Medulla oblongata (tissue), 1 donor: ENCODE results near the gene TTC39C.

Source experiments
- DNase-seq: peaks from one replicate; pipeline ENCODE4 v3.0.0-alpha.2; 2015; ENCODE audit errors: extremely low spot score

The TTC39C gene

GRCh38 chr18:23992089-23992940 lies 22.2 kb upstream of the TTC39C start:
- DNase-seq = peak; percentile 65

- no peak for DNase-seq
Observed at GRCh38 chr18:23992941-23993280, 21.6 kb upstream of the TTC39C start.

- peak; percentile 40 for DNase-seq
Observed at GRCh38 chr18:23994361-23994902, 20.1 kb upstream of the TTC39C start.

GRCh38 chr18:23995180-23995579 lies 19.4 kb upstream of the TTC39C start:
- DNase-seq = no peak

- no peak for DNase-seq
Observed at GRCh38 chr18:23998018-23998417, 16.5 kb upstream of the TTC39C start.

GRCh38 chr18:23998820-23999219 lies 15.7 kb upstream of the TTC39C start:
- no peak for DNase-seq

GRCh38 chr18:24000613-24001490 lies 13.7 kb upstream of the TTC39C start:
- DNase-seq = no peak

GRCh38 chr18:24002479-24002878 lies 12.1 kb upstream of the TTC39C start:
- no peak for DNase-seq

GRCh38 chr18:24003288-24003687 lies 11.3 kb upstream of the TTC39C start:
- DNase-seq = no peak

- no peak for DNase-seq
Observed at GRCh38 chr18:24003903-24004640, 10.5 kb upstream of the TTC39C start.

GRCh38 chr18:24006712-24007313 lies 7.7 kb upstream of the TTC39C start:
- DNase-seq = no peak

GRCh38 chr18:24009246-24009645 lies 5.3 kb upstream of the TTC39C start:
- DNase-seq = no peak

GRCh38 chr18:24009651-24010333 lies 4.8 kb upstream of the TTC39C start:
- no peak for DNase-seq

- no peak for DNase-seq
Observed at GRCh38 chr18:24010673-24011072, 3.9 kb upstream of the TTC39C start.

GRCh38 chr18:24011123-24011917 lies 3.2 kb upstream of the TTC39C start:
- no peak for DNase-seq

GRCh38 chr18:24013051-24013450 lies 1.5 kb upstream of the TTC39C start:
- DNase-seq = no peak

- DNase-seq = peak; percentile 15
Observed at GRCh38 chr18:24014986-24015638, 558 bp downstream of the TTC39C start.

GRCh38 chr18:24015639-24016631 lies 1.4 kb downstream of the TTC39C start:
- DNase-seq = peak; percentile 25
